Measurements from ENCODE around the gene AP4E1.

Gene AP4E1

DNA sequence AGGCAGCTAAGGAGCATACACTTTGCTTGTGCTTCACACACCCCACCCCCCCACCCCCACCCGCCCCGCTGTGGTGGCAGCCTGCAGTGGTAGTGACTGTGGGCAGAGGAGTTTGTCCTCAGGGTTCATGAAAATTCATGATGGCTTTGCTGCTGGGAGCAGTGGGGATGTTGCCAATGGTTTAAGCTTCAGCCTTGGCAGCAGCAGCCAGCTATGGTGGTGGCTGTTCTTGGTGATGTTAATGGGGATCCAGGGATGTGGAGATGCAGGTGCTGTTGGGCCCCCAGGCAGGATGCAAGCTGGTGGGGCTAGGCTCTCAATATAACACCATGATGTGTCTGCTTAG is 130.5 kb downstream of the AP4E1 start:
- Histone ChIP-seq H3K9ac (ENCODE audit: low read length) (no peak overlapping the region), H3K4me1 (ENCODE audit: control insufficient read depth, insufficient read depth, low read length) (no peaks in the 10 kb centered on the region), H3K4me3 (ENCODE audit: low read length) (no peak overlapping the region), H3K27me3 (ENCODE audit: control insufficient read depth, insufficient read depth, low read length) (no peaks in the 10 kb centered on the region), H3K36me3 (ENCODE audit: control insufficient read depth, insufficient read depth, low read length) (no peaks in the 10 kb centered on the region), H3K9me3 (ENCODE audit: control insufficient read depth, low read length) (no peaks in the 10 kb centered on the region)

DNA sequence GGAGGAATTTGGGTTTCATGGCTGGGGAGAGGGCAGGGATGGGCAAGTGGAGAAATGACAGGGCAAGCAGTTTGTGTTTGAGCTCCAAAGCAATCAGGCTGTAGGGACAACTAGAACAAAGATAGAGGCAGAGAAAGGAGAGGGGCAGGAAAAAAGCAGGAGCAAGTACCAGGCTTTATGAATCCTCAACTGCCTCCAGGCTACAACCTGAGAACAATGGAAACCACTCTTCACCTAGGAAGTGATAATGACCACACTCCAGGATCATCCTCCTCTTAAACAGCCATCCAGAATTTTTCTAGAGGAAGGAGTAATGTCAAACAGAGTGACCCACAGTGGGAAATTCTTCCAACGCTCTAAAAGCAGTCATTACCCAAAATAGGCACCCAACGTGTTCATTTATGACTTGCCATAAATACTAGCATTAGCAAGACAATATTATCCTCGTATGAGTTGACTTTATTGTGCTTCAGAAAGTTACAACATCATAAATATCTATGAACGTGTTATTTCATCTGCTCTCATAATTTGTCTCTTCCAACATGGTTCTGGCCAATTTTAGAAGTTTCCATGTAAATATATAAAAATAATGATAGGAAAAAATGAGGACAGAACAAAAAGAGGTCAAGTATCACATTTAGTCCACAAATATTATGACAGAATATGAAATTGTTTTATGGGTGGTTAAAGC is 135.7 kb downstream of the AP4E1 start:
- Histone ChIP-seq H3K4me3 (ENCODE audit: low read length) (no peak overlapping the region), H3K4me1 (ENCODE audit: control insufficient read depth, insufficient read depth, low read length) (peaks cover 5% of the 10 kb centered on the region), H3K9ac (ENCODE audit: low read length) (no peak overlapping the region), H3K36me3 (ENCODE audit: control insufficient read depth, insufficient read depth, low read length) (no peaks in the 10 kb centered on the region), H3K9me3 (ENCODE audit: control insufficient read depth, low read length) (no peaks in the 10 kb centered on the region), H3K27me3 (ENCODE audit: control insufficient read depth, insufficient read depth, low read length) (no peaks in the 10 kb centered on the region)

DNA sequence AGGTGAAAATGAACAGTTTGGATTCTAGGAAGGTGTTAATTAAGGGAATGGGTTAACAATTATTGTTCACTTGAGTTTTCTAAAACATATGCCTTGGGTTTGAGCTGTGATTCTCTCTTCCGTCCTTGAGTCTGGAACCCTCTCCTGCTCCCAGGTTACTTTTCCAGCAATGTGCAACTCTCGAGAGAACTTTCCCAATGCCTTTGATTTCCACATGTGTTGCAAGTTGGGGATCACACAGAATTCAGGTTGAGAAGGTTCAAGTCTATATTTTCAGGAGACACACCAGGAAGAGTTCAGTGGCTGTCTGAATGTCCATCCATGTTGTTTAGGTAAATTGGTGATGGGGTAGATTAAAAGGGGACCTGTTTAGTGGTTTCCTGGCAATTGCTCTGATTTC is 137.5 kb downstream of the AP4E1 start:
- Histone ChIP-seq H3K9me3 (ENCODE audit: control insufficient read depth, low read length) (no peaks in the 10 kb centered on the region), H3K27me3 (ENCODE audit: control insufficient read depth, insufficient read depth, low read length) (no peaks in the 10 kb centered on the region)

DNA sequence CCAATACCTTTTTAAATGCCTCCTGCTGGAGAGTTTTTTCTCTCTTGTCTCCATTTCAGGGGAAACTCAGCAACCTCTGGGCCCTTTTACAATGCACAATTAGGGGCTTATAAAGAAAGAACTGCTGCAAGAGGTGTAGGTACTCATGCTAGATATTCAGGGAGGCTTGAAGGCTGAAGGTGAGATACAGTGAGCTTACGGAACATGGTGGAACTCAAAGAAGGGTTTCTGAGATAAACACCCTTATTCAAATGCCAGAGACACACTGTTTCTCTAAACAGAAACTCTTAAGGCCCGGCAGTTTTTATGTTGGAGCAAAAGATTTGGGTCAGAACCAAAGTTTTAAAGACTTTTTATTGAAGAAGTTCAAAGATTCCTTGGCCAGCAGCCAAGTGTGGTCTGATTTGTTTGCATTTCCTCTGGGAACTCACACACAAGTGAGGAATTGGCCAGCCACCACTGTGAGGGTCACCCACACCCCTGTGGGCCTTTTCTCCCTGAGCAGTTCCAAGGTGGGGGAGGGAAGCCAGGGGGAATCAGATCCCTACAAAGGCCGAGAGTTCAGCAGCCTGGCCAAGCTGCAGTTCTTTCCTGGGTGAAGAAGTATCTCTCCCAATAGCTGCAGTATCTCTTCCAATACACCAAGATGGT is 138.4 kb downstream of the AP4E1 start:
- peaks cover 12% of the 10 kb centered on the region for H3K4me1 ChIP-seq (ENCODE audit: control insufficient read depth, insufficient read depth, low read length)

More for the DNA sequence above, 137.5 kb downstream of the AP4E1 start:
- H3K36me3 ChIP-seq (ENCODE audit: control insufficient read depth, insufficient read depth, low read length) = no peaks in the 10 kb centered on the region
- H3K4me3 ChIP-seq (ENCODE audit: low read length) = no peak overlapping the region
- H3K9ac ChIP-seq (ENCODE audit: low read length) = no peak overlapping the region
- H3K4me1 ChIP-seq (ENCODE audit: control insufficient read depth, insufficient read depth, low read length) = peaks cover 5% of the 10 kb centered on the region

DNA sequence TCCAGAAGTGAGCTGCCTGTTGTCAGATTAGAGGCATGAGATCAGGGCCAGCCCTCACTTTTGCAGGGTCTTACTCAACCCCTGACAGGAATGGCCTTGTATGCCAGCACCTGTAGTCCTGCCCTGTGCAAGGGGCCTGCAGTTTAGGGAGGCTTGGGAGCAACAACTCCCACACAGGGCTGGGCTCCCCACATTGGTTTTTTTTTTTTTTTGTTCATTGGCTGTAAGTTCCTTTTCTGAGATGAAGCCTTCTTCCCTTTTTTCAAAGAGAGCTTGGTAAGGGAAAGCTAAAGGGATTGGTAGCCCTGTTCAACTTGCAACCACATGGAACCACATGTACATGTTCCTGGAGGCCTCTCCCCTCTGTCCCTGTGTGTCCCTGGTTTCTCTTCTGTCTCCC is 139.8 kb downstream of the AP4E1 start:
- Histone ChIP-seq H3K4me1 (ENCODE audit: control insufficient read depth, insufficient read depth, low read length) (peaks cover 15% of the 10 kb centered on the region), H3K4me3 (ENCODE audit: low read length) (no peak overlapping the region)

More for the DNA sequence above, 138.4 kb downstream of the AP4E1 start:
- Histone ChIP-seq H3K9ac (ENCODE audit: low read length) (no peak overlapping the region), H3K36me3 (ENCODE audit: control insufficient read depth, insufficient read depth, low read length) (no peaks in the 10 kb centered on the region), H3K9me3 (ENCODE audit: control insufficient read depth, low read length) (no peaks in the 10 kb centered on the region), H3K27me3 (ENCODE audit: control insufficient read depth, insufficient read depth, low read length) (no peaks in the 10 kb centered on the region), H3K4me3 (ENCODE audit: low read length) (no peak overlapping the region)

DNA sequence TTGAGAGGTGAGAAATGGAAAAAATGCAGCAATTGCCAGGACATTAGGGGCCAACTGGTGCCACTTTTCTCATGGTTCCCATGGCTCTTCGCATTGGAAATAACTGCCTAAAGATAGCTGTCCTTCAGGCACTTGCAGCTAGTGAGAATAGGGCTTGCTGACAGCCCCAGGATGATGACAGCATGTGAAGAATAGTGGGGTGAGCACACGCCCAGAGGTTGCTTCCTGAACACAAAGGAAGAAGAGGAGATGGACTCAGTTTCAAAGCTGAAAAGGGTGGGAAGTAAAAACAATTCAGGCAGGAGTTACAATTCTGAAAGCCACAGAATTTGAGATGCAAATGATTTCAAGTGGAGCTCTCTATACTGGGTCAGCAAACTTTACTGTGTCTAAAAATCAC is 140.6 kb downstream of the AP4E1 start:
- H3K4me3 ChIP-seq (ENCODE audit: low read length) = no peak overlapping the region
- no peaks in the 10 kb centered on the region for H3K27me3 ChIP-seq (ENCODE audit: control insufficient read depth, insufficient read depth, low read length)
- H3K9me3 ChIP-seq (ENCODE audit: control insufficient read depth, low read length) = no peaks in the 10 kb centered on the region
- H3K36me3 ChIP-seq (ENCODE audit: control insufficient read depth, insufficient read depth, low read length) = no peaks in the 10 kb centered on the region
- no peak overlapping the region for H3K9ac ChIP-seq (ENCODE audit: low read length)
- H3K4me1 ChIP-seq (ENCODE audit: control insufficient read depth, insufficient read depth, low read length) = peaks cover 15% of the 10 kb centered on the region

More for the DNA sequence above, 139.8 kb downstream of the AP4E1 start:
- Histone ChIP-seq H3K9me3 (ENCODE audit: control insufficient read depth, low read length) (no peaks in the 10 kb centered on the region), H3K9ac (ENCODE audit: low read length) (no peak overlapping the region), H3K36me3 (ENCODE audit: control insufficient read depth, insufficient read depth, low read length) (no peaks in the 10 kb centered on the region), H3K27me3 (ENCODE audit: control insufficient read depth, insufficient read depth, low read length) (no peaks in the 10 kb centered on the region)

DNA sequence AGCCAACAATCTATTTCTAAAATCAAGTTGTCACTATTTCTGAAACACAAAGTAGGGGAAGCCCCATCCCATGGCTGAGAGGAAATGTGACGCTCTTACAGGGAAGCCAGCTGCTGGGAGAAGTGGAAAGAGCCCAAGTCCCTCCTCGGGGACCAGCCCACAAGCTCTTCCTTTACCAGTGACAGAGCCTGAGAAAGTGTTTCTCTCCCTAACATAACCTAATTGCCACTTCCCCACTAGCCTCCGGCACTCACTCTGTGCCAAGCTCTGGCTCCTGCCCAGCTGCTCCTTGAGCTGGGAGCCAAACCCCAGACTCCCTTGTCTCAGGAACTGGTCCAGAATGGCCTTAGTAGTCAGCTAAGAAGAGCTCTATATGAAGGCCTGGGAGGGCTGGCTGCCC is 143.3 kb downstream of the AP4E1 start:
- no peak overlapping the region for H3K9ac ChIP-seq (ENCODE audit: low read length)
- no peaks in the 10 kb centered on the region for H3K36me3 ChIP-seq (ENCODE audit: control insufficient read depth, insufficient read depth, low read length)
- no peaks in the 10 kb centered on the region for H3K27me3 ChIP-seq (ENCODE audit: control insufficient read depth, insufficient read depth, low read length)
- H3K9me3 ChIP-seq (ENCODE audit: control insufficient read depth, low read length) = no peaks in the 10 kb centered on the region
- no peak overlapping the region for H3K4me3 ChIP-seq (ENCODE audit: low read length)
- H3K4me1 ChIP-seq (ENCODE audit: control insufficient read depth, insufficient read depth, low read length) = peaks cover 15% of the 10 kb centered on the region

DNA sequence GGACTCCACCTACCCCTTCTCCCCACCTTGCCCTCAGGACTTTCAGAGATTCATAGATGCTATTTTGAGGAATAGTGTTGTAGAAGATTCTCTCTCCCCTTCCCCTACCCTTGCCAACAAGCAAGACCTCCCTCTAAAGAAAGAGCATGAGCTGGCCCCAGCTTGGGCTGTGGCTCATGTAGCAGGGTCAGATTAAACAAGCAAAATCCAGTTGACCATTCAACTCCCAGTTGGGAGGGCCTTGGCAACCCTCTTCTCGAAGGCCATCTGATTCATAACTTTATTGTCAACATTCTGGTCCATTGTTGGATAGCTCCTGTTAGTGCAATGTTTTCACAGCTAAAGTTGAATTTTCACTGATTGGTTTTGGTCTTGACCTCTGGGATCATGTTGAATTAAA is 145.1 kb downstream of the AP4E1 start:
- Histone ChIP-seq H3K9me3 (ENCODE audit: control insufficient read depth, low read length) (no peaks in the 10 kb centered on the region), H3K27me3 (ENCODE audit: control insufficient read depth, insufficient read depth, low read length) (no peaks in the 10 kb centered on the region), H3K9ac (ENCODE audit: low read length) (no peak overlapping the region), H3K4me1 (ENCODE audit: control insufficient read depth, insufficient read depth, low read length) (peaks cover 9% of the 10 kb centered on the region), H3K36me3 (ENCODE audit: control insufficient read depth, insufficient read depth, low read length) (no peaks in the 10 kb centered on the region), H3K4me3 (ENCODE audit: low read length) (no peak overlapping the region)

DNA sequence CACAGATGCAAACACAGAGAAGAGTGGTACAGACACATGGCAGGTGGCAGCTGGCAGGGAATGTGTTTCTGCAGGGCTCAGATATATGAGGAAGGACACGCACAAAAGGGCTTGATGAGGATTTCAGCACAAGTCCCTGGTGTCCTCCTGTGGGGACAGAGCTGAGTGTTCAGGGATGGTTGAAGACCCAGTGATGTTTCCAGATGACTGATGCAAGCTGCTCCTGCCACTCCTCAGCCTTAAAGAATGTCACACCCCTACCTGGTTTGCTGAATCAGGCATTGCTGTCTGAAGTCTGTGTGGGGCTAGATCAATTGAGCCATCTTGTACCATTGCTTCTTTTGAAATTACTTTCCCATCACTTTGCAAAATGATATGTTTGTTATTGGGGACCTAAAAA is 146.1 kb downstream of the AP4E1 start:
- Histone ChIP-seq H3K9me3 (ENCODE audit: control insufficient read depth, low read length) (no peaks in the 10 kb centered on the region), H3K27me3 (ENCODE audit: control insufficient read depth, insufficient read depth, low read length) (no peaks in the 10 kb centered on the region), H3K4me1 (ENCODE audit: control insufficient read depth, insufficient read depth, low read length) (peaks cover 9% of the 10 kb centered on the region), H3K9ac (ENCODE audit: low read length) (no peak overlapping the region), H3K36me3 (ENCODE audit: control insufficient read depth, insufficient read depth, low read length) (no peaks in the 10 kb centered on the region), H3K4me3 (ENCODE audit: low read length) (no peak overlapping the region)
